Esophagus (tissue), 2 donors: ENCODE results near the gene ETV6. TPM values are rescaled to one million over a fixed set of nuclear protein-coding genes. Genes with fewer than 3 reads are reported as not detected.

ENCODE experiments used
- H3K27ac ChIP-seq, 2 donors: one replicate each; pipeline ENCODE4 v1.5.1; 2013; ENCODE audit warnings: low read depth in 2 of 2, mild to moderate bottlenecking in 2 of 2, inconsistent platforms in 1 of 2, low read length in 1 of 2, moderate library complexity in 1 of 2
- H3K27me3 ChIP-seq, 2 donors: one replicate each; pipeline ENCODE4 v1.6.1; 2013; ENCODE audit warnings: low read length in 2 of 2, control low read depth in 1 of 2, mild to moderate bottlenecking in 1 of 2; ENCODE audit not compliant: insufficient read depth in 2 of 2, control insufficient read depth in 1 of 2
- H3K36me3 ChIP-seq, 2 donors: one replicate each; pipeline ENCODE4 v1.6.1; 2013; ENCODE audit warnings: low read length in 1 of 2; ENCODE audit not compliant: control insufficient read depth in 2 of 2, insufficient read depth in 2 of 2
- H3K4me1 ChIP-seq, 2 donors: one replicate each; pipeline ENCODE4 v1.6.1; 2013; ENCODE audit warnings: low read length in 1 of 2; ENCODE audit not compliant: control insufficient read depth in 2 of 2, insufficient read depth in 2 of 2
- H3K4me3 ChIP-seq, 2 donors: one replicate each; pipeline ENCODE4 v1.5.1; 2013; ENCODE audit warnings: low read length in 2 of 2, mild to moderate bottlenecking in 2 of 2, low read depth in 1 of 2, moderate library complexity in 1 of 2
- H3K9me3 ChIP-seq, 2 donors: one replicate each; pipeline ENCODE4 v1.6.1; 2013; ENCODE audit warnings: mild to moderate bottlenecking in 2 of 2, low read depth in 1 of 2, low read length in 1 of 2, moderate library complexity in 1 of 2; ENCODE audit not compliant: control insufficient read depth in 2 of 2, insufficient read depth in 1 of 2
- WGBS, 2 donors: extraction: QIAGEN DNeasy Blood & Tissue Kit; methylation state at CpG; one replicate each; pipeline ENCODE4 v1.1.7; 2013; 5-methylcytosine and 5-hydroxymethylcytosine counted together
- polyA plus RNA-seq, 2 donors: library from polyadenylated mRNA; stranded (reverse); fragments of 200-250 nt; gene quantifications; one replicate each; pipeline ENCODE4 v1.2.3, GENCODE V29; 2013
- donor health status: healthy with polysubstance abuse.
- donor health status: Bipolar disorder and iron deficiency.

Gene ETV6
- polyA plus RNA-seq, 2 donors = 5.4 to 5.6 TPM

GRCh38 chr12:11863478-11863906 lies 214.0 kb downstream of the ETV6 start:
- Histone ChIP-seq H3K4me3 (no peak overlapping the region), H3K27me3 (no peaks in the 10 kb centered on the region), H3K4me1 (peaks cover 5 to 6% of the 10 kb centered on the region in 2 donors), H3K27ac (peak overlapping the region; percentile 51 to 62), H3K9me3 (no peaks in the 10 kb centered on the region), H3K36me3 (peaks cover 0 to 9% of the 10 kb centered on the region in 2 donors)
- 44 to 52% methylated on average over 5 of the region's 5 CpGs for WGBS, 2 donors

- Histone ChIP-seq H3K36me3 (peaks cover 0 to 7% of the 10 kb centered on the region in 2 donors), H3K27me3 (no peaks in the 10 kb centered on the region), H3K9me3 (no peaks in the 10 kb centered on the region), H3K27ac (peak overlapping the region; percentile 51 to 65), H3K4me1 (peaks cover 5 to 6% of the 10 kb centered on the region in 2 donors), H3K4me3 (no peak overlapping the region)
- WGBS, 2 donors = 55 to 73% methylated on average over 3 of the region's 3 CpGs
These were observed 214.5 kb downstream of the ETV6 start for GRCh38 chr12:11863988-11864387.

- Histone ChIP-seq H3K27ac (no peak overlapping the region), H3K4me1 (peaks cover 5 to 6% of the 10 kb centered on the region in 2 donors), H3K27me3 (no peaks in the 10 kb centered on the region), H3K9me3 (no peaks in the 10 kb centered on the region), H3K36me3 (peaks cover 8 to 14% of the 10 kb centered on the region in 2 donors), H3K4me3 (no peak overlapping the region)
- 98 to 100% methylated on average over 4 of the region's 4 CpGs for WGBS, 2 donors
These were observed 216.3 kb downstream of the ETV6 start for GRCh38 chr12:11865824-11866223.

- Histone ChIP-seq H3K4me3 (no peak overlapping the region), H3K27ac (no peak overlapping the region), H3K36me3 (peaks cover 8 to 11% of the 10 kb centered on the region in 2 donors), H3K4me1 (no peaks in the 10 kb centered on the region), H3K27me3 (no peaks in the 10 kb centered on the region), H3K9me3 (no peaks in the 10 kb centered on the region)
- 92 to 100% methylated on average over 1 of the region's 1 CpG for WGBS, 2 donors
These were observed 218.6 kb downstream of the ETV6 start for GRCh38 chr12:11868027-11868426.

GRCh38 chr12:11869406-11869805 lies 219.9 kb downstream of the ETV6 start:
- H3K36me3 ChIP-seq = peaks cover 8 to 11% of the 10 kb centered on the region in 2 donors
- H3K27me3 ChIP-seq = no peaks in the 10 kb centered on the region
- WGBS, 2 donors = 98 to 99% methylated on average over 18 of the region's 18 CpGs
- H3K9me3 ChIP-seq = no peaks in the 10 kb centered on the region
- no peak overlapping the region for H3K4me3 ChIP-seq
- no peaks in the 10 kb centered on the region for H3K4me1 ChIP-seq
- H3K27ac ChIP-seq = no peak overlapping the region

- WGBS, 2 donors = 89 to 95% methylated on average over 8 of the region's 8 CpGs
- Histone ChIP-seq H3K27ac (no peak overlapping the region), H3K36me3 (peaks cover 8 to 11% of the 10 kb centered on the region in 2 donors), H3K4me3 (no peak overlapping the region), H3K9me3 (no peaks in the 10 kb centered on the region), H3K27me3 (no peaks in the 10 kb centered on the region), H3K4me1 (no peaks in the 10 kb centered on the region)
These were observed 220.6 kb downstream of the ETV6 start for GRCh38 chr12:11870041-11870451.

GRCh38 chr12:11872055-11872454 lies 222.6 kb downstream of the ETV6 start:
- no peak overlapping the region for H3K27ac ChIP-seq
- 80 to 82% methylated on average over 4 of the region's 4 CpGs for WGBS, 2 donors
- H3K27me3 ChIP-seq = no peaks in the 10 kb centered on the region
- H3K9me3 ChIP-seq = no peaks in the 10 kb centered on the region
- no peak overlapping the region for H3K4me3 ChIP-seq
- H3K4me1 ChIP-seq = peaks cover 0 to 2% of the 10 kb centered on the region in 2 donors
- peaks cover 8 to 11% of the 10 kb centered on the region in 2 donors for H3K36me3 ChIP-seq

GRCh38 chr12:11875414-11875935 lies 226.0 kb downstream of the ETV6 start:
- H3K4me3 ChIP-seq = no peak overlapping the region
- no peaks in the 10 kb centered on the region for H3K9me3 ChIP-seq
- peaks cover 0 to 1% of the 10 kb centered on the region in 2 donors for H3K36me3 ChIP-seq
- peaks cover 8 to 11% of the 10 kb centered on the region in 2 donors for H3K4me1 ChIP-seq
- H3K27me3 ChIP-seq = no peaks in the 10 kb centered on the region
- H3K27ac ChIP-seq = peak overlapping the region; percentile 35 to 71
- 30 to 45% methylated on average over 3 of the region's 3 CpGs for WGBS, 2 donors

GRCh38 chr12:11876307-11876706 lies 226.8 kb downstream of the ETV6 start:
- H3K9me3 ChIP-seq = no peaks in the 10 kb centered on the region
- WGBS, 2 donors = 31 to 38% methylated on average over 5 of the region's 5 CpGs
- peaks cover 8 to 11% of the 10 kb centered on the region in 2 donors for H3K4me1 ChIP-seq
- H3K4me3 ChIP-seq = no peak overlapping the region
- H3K27me3 ChIP-seq = no peaks in the 10 kb centered on the region
- peaks cover 0 to 1% of the 10 kb centered on the region in 2 donors for H3K36me3 ChIP-seq
- no peak overlapping the region for H3K27ac ChIP-seq
